ENCODE results near the gene PRKCE.

PRKCE gene

DNA sequence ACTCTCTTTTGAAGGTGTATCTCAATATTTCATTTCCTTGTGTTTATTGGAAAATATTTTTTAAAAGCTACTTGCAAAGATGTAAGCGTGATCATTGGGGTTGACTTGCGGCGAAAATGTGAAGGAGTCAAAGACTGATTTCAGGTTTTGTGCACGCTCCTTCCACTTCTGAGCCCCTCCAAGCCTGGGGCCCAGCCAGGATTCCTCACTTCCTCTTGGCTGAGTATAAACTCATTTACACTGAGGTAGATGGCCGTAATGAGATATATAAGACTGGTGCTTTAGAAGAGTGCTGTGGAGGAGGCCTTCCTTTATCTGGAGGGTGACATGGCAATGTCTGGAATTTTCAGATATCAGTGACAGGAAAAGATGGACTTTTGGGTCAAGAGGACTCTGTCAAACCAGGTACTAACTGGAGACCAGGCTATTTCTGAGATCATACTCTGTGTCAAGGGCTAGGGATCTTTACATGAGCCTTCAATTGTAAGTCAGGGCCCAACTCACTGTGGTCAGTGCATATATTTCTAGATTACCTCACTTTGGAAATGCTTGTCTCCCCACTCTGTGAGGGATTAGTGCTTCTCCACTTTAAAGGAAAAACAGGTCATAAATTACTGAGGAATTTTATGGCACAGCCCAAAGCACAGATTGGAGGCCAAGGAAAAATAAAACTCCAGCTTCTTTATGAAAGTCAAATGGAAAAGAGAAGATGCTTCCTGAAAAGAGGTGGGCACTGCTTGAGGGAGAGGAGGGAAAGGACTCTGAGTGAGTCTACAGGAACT lies 22.8 kb downstream of the PRKCE start:
- H3K4me3 ChIP-seq (ENCODE audit: control insufficient read depth, low read depth, low read length) = no peak overlapping the region

DNA sequence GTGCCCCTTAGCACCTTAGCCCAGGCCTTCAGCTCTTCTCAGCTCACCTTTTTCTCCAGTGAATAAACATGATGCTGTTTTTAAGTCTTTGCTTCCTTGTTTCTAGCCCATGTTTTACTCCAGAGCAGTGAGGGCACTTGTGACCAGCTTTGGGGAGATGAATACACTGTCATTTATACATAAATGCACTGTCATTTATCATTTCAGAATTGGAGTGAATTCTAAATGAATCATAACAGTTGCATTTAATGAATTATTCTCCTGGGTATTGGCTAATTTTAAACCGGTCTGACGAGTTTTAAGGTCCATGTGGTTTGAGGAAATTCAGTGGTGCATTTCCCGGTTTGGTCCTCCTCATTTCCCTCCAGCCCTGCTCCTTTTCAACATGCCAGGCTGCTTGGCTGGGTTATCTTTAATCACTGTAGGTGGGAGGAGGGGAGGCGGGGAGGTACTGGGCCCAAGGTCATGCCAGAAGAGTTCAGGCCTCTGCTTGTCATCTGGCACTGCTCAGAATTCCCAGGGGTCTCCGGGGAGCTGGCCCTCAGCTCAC lies 23.9 kb downstream of the PRKCE start:
- TF ChIP-seq, protein P1, sequence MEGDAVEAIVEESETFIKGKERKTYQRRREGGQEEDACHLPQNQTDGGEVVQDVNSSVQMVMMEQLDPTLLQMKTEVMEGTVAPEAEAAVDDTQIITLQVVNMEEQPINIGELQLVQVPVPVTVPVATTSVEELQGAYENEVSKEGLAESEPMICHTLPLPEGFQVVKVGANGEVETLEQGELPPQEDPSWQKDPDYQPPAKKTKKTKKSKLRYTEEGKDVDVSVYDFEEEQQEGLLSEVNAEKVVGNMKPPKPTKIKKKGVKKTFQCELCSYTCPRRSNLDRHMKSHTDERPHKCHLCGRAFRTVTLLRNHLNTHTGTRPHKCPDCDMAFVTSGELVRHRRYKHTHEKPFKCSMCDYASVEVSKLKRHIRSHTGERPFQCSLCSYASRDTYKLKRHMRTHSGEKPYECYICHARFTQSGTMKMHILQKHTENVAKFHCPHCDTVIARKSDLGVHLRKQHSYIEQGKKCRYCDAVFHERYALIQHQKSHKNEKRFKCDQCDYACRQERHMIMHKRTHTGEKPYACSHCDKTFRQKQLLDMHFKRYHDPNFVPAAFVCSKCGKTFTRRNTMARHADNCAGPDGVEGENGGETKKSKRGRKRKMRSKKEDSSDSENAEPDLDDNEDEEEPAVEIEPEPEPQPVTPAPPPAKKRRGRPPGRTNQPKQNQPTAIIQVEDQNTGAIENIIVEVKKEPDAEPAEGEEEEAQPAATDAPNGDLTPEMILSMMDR (IDR thresholded peaks at IDR 0.05; ENCODE audit: control insufficient read depth, insufficient read depth, low read depth, low read length, missing control alignments) = no peak
- no peak overlapping the region for H3K4me3 ChIP-seq (ENCODE audit: control insufficient read depth, low read depth, low read length)
- DNase-seq (ENCODE audit: low read depth) = no peak

More for the DNA sequence above, 22.8 kb downstream of the PRKCE start:
- TF ChIP-seq, protein P1 (IDR thresholded peaks at IDR 0.05; ENCODE audit: control insufficient read depth, insufficient read depth, low read depth, low read length, missing control alignments) = no peak
- no peak for DNase-seq (ENCODE audit: low read depth)

DNA sequence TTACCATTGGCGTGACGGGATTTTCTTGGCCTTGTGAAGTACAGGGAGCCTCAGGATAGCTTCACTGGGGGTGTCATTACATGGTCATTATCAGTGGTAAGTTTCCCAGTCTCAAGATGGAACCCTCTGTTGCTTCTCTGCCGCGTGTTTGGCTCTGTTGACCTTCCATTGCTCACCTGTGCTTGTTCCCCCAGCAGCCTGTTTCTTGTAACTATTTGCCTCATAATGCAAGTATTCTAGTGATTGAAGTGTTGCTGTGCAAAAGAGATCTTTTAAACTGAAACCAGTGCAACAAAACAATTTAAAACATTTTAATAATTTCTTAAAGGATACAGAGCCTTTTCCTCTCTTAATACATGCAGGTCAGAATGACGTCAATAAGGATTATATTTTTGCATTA lies 24.6 kb downstream of the PRKCE start:
- H3K4me3 ChIP-seq (ENCODE audit: control insufficient read depth, low read depth, low read length) = no peak overlapping the region
- no peak for DNase-seq (ENCODE audit: low read depth)
- TF ChIP-seq, protein P1 (IDR thresholded peaks at IDR 0.05; ENCODE audit: control insufficient read depth, insufficient read depth, low read depth, low read length, missing control alignments) = no peak

DNA sequence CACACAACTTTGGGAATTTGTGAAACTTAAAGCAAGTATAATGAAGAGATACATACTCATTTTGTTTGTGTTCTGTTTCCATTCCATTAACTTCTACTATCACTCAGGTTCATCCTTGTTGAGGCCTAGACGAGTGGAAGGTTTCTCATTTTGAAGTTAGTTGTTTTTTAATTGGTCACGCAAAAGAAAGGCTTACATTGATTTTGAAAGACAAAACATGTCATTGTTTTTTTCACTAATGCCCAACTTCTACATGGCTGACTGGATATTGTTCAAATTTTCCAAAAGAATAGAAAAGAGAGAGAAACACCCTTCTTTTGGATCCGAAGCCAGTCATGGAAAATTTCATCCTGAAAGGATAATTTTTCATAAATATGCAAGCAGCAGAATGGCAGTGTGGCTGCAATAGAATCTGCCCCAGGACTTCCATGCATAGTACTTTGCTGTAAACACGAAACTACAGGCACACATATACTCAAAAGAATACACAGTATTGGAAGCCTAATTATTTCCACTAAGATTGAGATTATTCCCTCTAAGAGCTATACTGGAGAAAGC lies 27.4 kb downstream of the PRKCE start:
- TF ChIP-seq, protein P1 (IDR thresholded peaks at IDR 0.05; ENCODE audit: control insufficient read depth, insufficient read depth, low read depth, low read length, missing control alignments) = no peak
- H3K4me3 ChIP-seq (ENCODE audit: control insufficient read depth, low read depth, low read length) = no peak overlapping the region
- DNase-seq (ENCODE audit: low read depth) = no peak

DNA sequence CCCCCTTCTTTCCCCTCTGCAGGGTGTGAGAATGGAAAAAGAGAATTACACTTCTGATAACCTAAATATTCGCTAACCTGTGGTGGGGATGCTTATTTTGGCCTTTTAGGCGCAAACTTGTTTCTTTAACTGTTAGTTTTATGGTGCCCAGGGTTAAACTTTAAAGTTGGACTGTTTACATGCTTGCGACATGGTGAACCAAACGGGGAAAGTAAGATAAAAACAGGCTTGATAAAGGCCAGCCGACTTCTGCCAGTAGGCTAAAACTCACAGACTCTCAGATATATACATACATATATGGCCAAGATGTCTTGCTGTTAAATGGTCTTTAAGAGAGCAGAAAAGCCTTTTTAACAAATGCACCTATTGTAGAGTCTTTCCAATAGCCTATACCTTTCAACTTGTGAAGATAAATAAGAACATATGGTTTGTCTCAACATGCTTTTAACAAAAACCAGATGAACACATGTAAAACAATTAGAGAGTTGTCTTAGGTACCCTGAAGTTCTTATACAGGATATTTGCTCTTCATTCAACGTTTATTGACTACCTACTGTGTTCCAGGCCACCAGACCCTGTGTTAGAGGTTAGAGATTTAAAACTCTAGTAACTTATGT lies 29.0 kb downstream of the PRKCE start:
- TF ChIP-seq, protein P1 (IDR thresholded peaks at IDR 0.05; ENCODE audit: control insufficient read depth, insufficient read depth, low read depth, low read length, missing control alignments) = no peak
- no peak for DNase-seq (ENCODE audit: low read depth)

DNA sequence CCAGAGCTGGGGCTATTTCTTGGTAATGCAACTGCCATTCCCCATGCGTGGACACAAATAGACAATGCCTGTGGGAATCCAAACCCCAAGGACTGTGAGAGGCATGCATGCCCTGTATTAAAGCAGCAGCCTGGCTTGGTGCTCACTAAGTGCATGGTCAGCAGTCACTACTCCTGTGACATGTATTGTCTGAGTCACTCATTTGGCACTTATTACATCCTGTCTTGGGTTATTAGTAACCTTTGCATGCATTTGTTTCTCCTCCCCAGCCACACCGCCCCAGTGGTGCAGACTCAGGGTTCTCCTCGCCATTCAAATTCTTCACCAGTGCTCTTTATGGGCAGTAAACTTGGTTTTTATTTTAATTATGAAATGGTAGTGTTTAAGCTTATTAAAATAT lies 30.2 kb downstream of the PRKCE start:
- no peak overlapping the region for H3K4me3 ChIP-seq (ENCODE audit: control insufficient read depth, low read depth, low read length)
- TF ChIP-seq, protein P1 (IDR thresholded peaks at IDR 0.05; ENCODE audit: control insufficient read depth, insufficient read depth, low read depth, low read length, missing control alignments) = no peak
- DNase-seq (ENCODE audit: low read depth) = peak; percentile 44

More for the DNA sequence above, 29.0 kb downstream of the PRKCE start:
- no peak overlapping the region for H3K4me3 ChIP-seq (ENCODE audit: control insufficient read depth, low read depth, low read length)
